Fibroblast of upper back skin (primary cell): ENCODE measurements around the gene CRACR2A.

Experiments used
- DNase-seq: peaks from one replicate; pipeline ENCODE4 v3.0.0-alpha.2; 2013

The CRACR2A gene

DNA sequence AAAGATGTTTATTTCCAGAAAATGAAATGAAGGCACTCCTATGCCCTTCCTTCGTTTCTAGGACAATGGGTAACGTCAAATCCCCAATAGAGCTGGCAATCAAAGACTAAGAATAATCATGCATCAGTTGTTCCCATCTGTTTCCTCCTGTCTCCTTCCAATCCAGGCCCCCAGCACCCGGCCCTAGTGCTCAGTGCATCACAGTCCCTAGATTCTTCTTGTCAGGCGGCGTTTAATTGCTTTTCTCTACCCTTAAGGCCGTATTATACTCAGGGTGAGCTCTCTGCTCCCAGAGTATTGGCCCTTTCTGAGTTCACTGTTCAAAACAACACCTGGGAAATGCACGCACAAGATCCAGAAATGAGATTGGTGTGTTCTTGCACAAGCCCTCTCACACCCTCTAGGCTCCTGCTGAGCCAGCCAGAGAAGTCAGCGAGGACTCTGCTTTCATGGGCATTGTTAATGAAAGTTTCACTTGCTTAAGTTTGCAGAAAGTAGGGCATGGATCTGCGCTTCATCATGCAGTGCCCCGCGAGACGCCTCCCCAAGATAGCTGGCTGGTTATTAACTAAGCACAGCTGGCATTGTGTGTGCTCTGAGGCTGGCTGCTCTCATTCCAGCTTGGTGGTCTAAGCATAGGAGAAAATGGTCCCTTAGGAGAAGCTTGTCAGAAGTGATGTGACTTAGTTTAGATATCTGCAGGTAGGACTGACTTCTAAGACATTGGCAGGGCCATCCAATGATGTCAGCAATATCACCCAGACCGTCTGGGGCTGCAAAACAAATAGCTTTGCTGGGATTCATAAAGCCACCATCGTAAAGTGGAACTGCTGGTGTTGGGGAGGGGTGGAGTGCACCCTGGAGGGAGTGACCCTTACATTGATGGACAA lies 28.7 kb downstream of the CRACR2A start:
- DNase-seq: no peak

DNA sequence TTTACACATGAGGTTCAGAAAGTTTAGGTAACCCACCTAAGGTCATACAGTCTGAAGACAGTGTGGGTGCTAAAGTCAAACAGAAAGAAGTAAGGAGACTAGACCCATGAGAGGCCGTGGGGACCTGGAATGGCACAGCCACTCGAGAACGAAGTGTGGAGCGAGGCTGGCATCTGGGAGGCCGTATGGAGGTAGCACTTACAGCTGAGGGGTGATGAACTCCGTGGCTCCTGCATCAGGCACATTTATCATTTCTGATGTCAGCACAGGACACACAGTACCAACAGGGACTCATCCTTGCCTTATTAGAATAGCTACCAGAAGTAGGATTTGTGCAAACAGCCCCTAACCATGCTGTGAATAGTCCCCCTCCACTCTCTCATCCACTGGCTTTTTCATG lies 30.5 kb downstream of the CRACR2A start:
- no peak for DNase-seq

DNA sequence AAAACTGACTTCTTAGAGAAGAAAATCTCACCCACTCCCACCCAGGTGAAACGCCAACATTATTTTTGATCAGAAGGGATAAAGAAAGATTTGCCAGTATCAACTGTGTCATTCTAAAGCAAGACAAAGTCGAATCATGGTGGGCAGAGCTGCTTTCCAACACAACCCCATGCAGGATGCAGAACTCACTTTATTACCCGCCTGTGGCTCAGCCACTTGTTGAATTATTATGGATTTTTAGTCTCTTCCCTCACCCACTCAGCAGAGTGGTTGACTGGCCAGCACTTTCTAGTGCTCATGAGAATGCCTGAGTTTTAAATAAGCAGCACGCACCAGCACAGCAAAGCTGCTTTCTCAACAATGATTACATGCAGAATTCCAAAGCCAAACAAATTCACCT lies 32.1 kb downstream of the CRACR2A start:
- DNase-seq: no peak

DNA sequence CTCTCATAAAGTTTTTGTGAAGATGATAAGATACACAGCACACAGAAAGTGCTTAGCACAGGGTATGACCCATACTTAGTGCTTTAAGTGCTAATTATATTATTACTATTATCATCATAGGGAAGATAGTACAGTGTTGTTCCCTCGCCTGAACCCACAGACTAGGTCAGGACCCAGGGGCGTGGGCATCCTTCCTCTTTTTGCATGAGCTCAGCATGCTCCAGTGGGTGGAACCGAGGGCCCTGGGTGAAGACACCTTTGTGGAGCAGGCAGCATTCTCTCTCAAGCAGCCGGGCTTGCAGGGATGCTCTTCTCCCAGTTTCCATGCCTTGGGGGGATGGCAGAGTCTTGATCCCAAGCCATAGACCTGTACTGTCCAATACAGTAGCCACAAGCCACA lies 34.8 kb downstream of the CRACR2A start:
- no peak for DNase-seq

GRCh38 chr12:3717283-3717898 lies 35.5 kb downstream of the CRACR2A start:
- no peak for DNase-seq

GRCh38 chr12:3715999-3716398 lies 36.9 kb downstream of the CRACR2A start:
- DNase-seq: no peak

GRCh38 chr12:3713947-3714346 lies 39.0 kb downstream of the CRACR2A start:
- DNase-seq: no peak

DNA sequence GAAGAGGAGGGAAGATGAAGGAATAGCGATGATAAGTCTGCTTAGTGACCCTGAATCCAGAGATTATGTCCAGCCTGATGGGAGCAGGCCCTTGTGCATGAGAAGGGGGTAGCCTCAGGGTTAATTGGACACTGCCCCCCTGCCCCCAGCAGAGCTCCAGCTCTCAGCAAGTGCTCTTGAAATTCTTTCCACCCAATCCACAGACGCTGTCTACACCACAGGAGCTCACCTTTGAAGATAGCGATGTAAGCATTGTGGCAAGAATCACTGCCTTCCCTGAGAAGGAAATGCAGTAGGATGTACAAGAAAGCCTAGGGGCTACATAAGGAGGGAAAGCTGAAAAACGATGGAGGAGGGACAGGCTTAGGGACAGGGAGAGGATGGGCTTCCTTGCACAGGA lies 39.4 kb downstream of the CRACR2A start:
- DNase-seq: no peak

DNA sequence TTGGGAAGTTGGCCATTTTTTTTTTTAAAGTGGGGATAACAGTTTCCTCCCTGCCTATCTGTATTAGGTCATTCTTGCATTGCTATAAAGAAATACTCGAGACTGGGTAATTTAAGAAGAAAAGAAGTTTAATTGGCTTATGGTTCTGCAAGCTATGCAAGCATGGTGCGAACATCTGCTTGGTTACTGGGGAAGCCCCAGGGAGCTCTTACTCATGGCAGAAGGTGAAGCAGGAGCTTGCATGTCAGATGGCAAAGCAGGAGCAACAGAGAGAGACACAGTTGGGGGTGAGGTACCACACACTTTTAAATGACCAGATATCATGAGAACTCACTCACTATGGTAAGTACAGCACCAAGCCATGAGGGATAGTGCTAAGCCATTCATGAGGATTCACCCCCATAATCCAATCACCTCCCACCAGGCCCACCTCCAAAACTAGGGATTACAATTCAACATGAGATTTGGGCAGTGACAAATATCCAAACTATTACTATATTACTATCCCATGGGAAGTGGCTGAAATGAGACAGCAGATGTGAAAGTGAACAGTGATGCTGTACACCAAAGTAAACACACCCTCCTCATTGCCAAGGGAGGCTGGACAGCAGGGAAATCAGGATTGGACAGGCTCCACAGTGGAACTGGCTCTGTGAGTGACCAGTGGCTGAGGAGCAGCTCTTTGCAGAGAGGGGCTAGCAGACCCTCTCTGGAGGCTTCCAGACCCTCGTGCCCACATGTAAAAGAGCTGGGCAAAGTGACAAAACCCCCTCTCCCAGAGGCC lies 40.5 kb downstream of the CRACR2A start:
- no peak for DNase-seq

DNA sequence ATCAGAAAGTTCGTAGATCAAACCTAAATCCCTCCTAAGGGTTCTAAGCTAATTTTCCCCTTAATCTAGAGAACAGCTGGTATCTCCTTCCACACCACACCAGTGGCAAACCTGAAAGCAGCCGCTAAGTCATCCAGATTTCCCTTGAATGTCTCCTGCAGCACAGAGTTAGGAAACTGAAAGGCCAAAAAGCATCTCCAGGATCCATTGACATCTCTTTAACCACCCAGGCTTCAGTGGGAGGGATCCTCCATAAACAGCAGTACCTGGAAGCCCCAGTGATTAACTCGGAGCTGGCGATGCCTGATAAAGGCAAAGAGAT lies 47.6 kb downstream of the CRACR2A start:
- no peak for DNase-seq

- DNase-seq: peak; percentile 49
These were observed 48.2 kb downstream of the CRACR2A start for GRCh38 chr12:3704512-3705353.

- peak; percentile 85 for DNase-seq
These were observed 52.0 kb downstream of the CRACR2A start for GRCh38 chr12:3700861-3701260.

DNA sequence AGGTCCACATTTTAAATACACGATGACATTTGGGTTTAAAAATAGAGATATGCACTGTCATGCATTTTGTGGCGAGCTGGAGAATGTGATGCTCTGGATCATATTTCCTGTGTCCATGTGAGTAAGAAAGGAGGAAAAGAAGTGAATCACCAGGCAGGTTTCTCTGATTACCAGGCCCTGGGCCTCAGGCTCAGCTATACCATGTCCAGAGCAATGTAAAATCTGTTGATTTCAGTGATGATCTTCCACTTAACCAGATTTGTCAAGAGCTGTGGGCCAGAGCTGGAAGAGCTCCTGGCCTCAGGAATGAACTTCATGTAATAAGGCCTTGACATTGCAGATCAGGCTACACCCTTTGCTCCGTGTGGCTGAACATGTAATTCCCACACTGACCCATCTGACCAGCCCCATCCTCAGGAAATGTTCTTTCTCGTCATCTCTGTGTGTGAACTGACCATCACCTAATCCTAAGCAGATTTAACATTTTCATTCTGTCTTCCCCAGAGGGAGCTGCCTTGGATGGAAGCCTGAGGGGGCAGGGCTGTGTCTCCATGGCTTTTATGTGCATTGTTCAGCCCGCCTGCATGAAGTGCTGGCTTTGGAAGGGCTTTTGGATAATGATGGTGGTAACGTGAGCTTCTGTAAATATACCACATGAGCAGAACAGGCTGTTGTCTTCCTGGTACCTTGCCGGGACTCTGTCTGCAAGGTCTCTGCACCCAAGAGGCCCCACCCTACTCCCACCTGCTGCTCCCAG lies 54.5 kb downstream of the CRACR2A start:
- DNase-seq: peak; percentile 98

DNA sequence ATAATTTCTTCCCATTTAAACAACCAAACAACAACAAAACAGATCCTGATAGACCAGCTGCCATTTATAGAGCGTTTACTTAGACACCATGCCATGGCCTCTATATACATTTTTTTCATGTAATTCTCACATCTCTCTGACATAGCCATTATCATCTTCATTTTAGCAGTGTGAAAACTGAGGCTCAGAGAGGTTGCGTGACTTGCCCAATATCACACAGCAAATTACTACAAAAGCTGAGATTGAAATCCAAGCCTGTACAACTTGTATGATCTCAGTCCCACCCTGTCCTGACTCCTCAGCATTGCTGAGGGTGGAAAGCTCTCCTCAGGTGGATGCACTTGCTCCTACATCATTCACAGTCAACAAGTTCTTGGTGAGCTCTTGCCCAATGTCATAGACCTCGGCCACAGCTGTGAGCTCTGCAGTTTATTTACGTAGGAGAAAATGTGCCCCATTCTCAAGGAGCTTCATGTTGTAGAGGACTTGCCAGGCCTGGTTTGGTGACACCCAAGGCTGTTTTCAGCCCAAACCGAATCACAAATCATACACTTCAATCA lies 55.5 kb downstream of the CRACR2A start:
- no peak for DNase-seq

DNA sequence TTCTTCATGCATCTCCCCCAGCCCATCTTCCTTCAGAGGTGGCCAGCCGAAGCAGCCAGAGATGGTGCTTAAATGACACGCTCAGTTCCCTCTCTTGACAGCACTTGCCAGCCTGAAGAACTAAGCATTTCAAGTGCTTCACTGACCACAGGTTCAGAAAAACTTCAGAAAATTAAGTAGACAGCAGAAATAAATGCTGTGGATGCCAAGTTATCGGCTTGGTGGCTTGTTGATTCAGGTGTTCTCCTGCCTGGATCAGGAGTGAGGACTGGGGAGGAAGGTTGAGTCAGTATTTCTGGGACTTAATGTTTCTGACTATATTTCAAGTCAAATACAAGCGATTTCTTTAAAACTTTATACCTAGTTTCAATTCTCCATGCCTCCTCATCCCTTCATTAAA lies 58.2 kb downstream of the CRACR2A start:
- DNase-seq: no peak

- DNase-seq: no peak
These were observed 60.1 kb downstream of the CRACR2A start for GRCh38 chr12:3692616-3693365.

DNA sequence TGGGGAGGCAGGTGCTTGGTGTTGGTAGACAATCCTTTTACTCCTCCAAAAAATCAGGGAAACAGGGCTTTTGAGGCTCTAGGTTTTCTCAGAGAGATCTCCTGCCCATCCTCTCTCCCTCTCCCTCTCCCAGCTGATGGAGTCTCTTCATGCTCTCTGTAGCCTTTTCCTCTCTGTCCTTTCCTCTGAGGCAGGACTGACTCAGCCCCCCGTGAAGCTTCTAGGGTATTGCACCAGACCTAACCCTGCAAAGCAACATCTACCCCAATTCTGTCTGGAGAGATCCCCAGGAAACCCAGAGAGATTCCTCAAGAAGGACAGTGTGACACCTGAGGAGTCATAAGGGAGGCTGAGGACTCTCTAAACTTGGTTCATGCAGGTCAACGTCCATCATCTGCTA lies 66.4 kb downstream of the CRACR2A start:
- DNase-seq: no peak

DNA sequence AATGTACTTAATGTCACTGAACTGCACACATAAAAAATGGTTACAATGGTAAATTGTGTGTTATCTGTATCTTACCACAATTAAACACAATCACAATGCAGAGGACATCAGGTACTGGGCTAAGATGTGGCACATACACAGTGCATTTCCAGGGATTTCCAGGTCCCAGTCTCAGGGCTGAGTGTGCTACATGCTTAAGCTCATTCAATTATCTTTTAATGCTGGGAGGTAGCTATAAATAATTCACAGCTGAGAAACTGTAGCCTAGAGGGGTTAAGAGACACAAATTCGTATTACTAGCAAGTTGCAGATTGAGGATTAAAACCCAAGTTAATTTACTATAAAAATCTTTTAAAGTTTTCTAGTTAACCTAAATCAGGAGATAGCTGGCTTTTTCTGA lies 67.1 kb downstream of the CRACR2A start:
- no peak for DNase-seq

GRCh38 chr12:3684449-3685051 lies 68.4 kb downstream of the CRACR2A start:
- no peak for DNase-seq

- DNase-seq: peak; percentile 34
These were observed 69.2 kb downstream of the CRACR2A start for GRCh38 chr12:3683670-3684069.
